ENCODE results near the gene F11R. TPM values are rescaled to one million over a fixed set of nuclear protein-coding genes. Genes with fewer than 3 reads are reported as not detected.

The F11R gene
- total and polyA plus RNA-seq, 2 donors (not counting 1 experiment from before 2014, with no cell fraction given): 16.4 to 17.3 TPM

DNA sequence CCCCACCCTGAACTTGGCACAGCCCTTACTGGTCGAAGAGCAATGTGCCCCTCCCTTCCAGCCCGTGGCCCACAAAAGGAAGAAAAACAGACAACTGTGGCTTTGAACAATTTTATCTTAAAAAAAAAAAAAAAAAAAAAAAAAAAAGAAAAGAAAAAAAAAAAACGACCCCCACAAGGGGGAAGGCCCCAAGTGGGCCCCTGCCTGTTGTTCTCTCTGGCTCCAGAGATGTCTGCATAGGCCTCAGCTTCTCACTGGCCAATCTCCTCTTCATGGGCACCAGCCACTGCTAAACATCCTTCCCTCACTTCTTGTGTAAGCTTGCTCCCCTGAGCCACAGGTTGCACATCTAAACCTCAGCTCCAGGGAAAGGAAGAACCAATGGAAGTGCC is 18.2 kb upstream of the F11R start:
- ATAC-seq (ENCODE audit: low read depth): no peak
- DNase-seq: no peak
- peak overlapping the region; percentile 73 for H2AFZ ChIP-seq (ENCODE audit: insufficient read depth, low read depth, low read length, poor library complexity, severe bottlenecking)
- peaks cover 2 to 43% of the 10 kb centered on the region in 2 experiments for H3K36me3 ChIP-seq (replicated peaks in 1 of 2; ENCODE audit: control extremely low read depth in 1 of 2, control insufficient read depth in 1 of 2, extremely low read depth in 1 of 2, insufficient read depth in 2 of 2, low read length in 1 of 2)
- Mint-ChIP-seq H3K4me3 (peak overlapping the region; percentile 93), H3K4me1 (peaks cover 58% of the 10 kb centered on the region), H3K9me3 (ENCODE audit: insufficient read depth) (no peaks in the 10 kb centered on the region), H3K27ac (peak overlapping the region; percentile 97), H3K27me3 (no peaks in the 10 kb centered on the region)
- WGBS (ENCODE audit: insufficient coverage): 0% methylated on average over 1 of the region's 3 CpGs
- POLR2A ChIA-PET: interaction anchor here (1.3 to 2.2 kb wide), 5 partner anchors 14 to 78 kb away, joined by 5 to 9 read pairs (median 8); partner anchors contain the start of genes ARHGAP30, F11R, NIT1 and PFDN2
- H3K27ac ChIP-seq (ENCODE audit: low read length in 2 of 2): peak overlapping the region; percentile 81 to 94
- H3K79me2 ChIP-seq (ENCODE audit: control insufficient read depth, insufficient read depth, low read length): peaks cover 64% of the 10 kb centered on the region
- peak overlapping the region; percentile 84 for H3K4me2 ChIP-seq (replicated peaks; ENCODE audit: low read depth, low read length, poor library complexity, severe bottlenecking)
- intact Hi-C loops (cut with micrococcal nuclease): loop anchor here (2.0 kb wide), 1 partner anchor 18 kb away; the partner anchor contains the start of gene F11R
- H3K9ac ChIP-seq (ENCODE audit: low read length): peak overlapping the region; percentile 81
- peaks cover 50 to 77% of the 10 kb centered on the region in 2 donors for H3K4me1 ChIP-seq (ENCODE audit: control insufficient read depth in 2 of 2, insufficient read depth in 2 of 2, low read length in 2 of 2)
- TF ChIP-seq, protein P1, sequence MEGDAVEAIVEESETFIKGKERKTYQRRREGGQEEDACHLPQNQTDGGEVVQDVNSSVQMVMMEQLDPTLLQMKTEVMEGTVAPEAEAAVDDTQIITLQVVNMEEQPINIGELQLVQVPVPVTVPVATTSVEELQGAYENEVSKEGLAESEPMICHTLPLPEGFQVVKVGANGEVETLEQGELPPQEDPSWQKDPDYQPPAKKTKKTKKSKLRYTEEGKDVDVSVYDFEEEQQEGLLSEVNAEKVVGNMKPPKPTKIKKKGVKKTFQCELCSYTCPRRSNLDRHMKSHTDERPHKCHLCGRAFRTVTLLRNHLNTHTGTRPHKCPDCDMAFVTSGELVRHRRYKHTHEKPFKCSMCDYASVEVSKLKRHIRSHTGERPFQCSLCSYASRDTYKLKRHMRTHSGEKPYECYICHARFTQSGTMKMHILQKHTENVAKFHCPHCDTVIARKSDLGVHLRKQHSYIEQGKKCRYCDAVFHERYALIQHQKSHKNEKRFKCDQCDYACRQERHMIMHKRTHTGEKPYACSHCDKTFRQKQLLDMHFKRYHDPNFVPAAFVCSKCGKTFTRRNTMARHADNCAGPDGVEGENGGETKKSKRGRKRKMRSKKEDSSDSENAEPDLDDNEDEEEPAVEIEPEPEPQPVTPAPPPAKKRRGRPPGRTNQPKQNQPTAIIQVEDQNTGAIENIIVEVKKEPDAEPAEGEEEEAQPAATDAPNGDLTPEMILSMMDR (IDR thresholded peaks at IDR 0.05): no peak
- TF ChIP-seq EZH2 (IDR thresholded peaks at IDR 0.05; ENCODE audit: borderline replicate concordance, insufficient read depth, low read depth, low read length, poor library complexity, severe bottlenecking): no peak
- peak overlapping the region in 4 of 5 experiments; percentile 92 to 98 (median 94) for H3K4me3 ChIP-seq (ENCODE audit: control extremely low read depth in 1 of 5, extremely low read depth in 1 of 5, insufficient read depth in 1 of 5, low read depth in 2 of 5, low read length in 4 of 5)
- H4K20me1 ChIP-seq (ENCODE audit: control insufficient read depth, insufficient read depth, low read length, poor library complexity, severe bottlenecking): peaks cover 7% of the 10 kb centered on the region
- H3K27me3 ChIP-seq (replicated peaks in 1 of 4; ENCODE audit: control extremely low read depth in 1 of 4, control insufficient read depth in 3 of 4, insufficient read depth in 4 of 4, low read length in 3 of 4): no peaks in the 10 kb centered on the region
- CTCF ChIA-PET: interaction anchor here (0.7 to 5.9 kb wide), 8 partner anchors 8 to 195 kb away, joined by 3 to 55 read pairs (median 6); partner anchors contain the start of genes ARHGAP30 and KLHDC9
- H3K9me3 ChIP-seq (ENCODE audit: control extremely low read depth in 1 of 3, control insufficient read depth in 2 of 3, insufficient read depth in 1 of 3, low read length in 2 of 3): no peaks in the 10 kb centered on the region

DNA sequence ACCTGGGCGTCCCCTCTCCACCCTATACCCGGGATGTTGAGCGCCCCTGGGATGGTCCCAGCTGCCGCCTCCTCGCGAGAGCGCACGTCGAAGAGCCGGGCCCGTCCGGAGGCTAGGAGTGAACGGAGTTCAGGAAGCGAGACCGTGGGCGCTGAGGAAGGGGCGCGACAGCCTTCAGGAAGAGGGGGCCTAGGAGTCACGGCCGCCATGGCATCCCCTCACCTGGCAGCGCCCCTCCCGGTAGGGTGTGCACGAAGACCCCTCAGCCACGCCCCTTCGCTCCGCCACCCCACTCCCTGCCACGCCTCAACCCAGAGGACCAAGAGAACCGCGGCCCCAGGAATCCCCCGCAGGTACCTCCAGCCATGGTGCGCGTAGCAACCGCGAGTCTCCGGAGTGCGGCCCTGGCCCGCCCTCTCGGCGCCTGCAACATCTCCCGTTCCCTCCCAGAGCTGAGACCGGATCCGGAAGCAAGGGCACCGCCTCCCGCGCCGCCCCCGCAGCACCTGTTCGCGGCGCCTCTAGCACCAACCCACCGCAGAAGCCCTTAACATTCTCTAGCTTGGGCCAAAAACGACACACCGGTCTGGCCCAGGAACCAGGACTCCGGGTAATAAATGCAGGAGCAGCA is 17.7 kb upstream of the F11R start, which contains the start of gene TSTD1:
TSS of gene TSTD1 (minus strand) at position 442 of the 631 bp plus-strand sequence. CDS start at position 367, 75 bp downstream.
- POLR2A ChIA-PET: interaction anchor here (0.6 to 2.2 kb wide), 8 partner anchors 8 to 79 kb away, joined by 3 to 9 read pairs (median 6); partner anchors contain the start of genes ARHGAP30, F11R, NIT1 and PFDN2
- Histone ChIP-seq H3K9me3 (ENCODE audit: control extremely low read depth in 1 of 3, control insufficient read depth in 2 of 3, insufficient read depth in 1 of 3, low read length in 2 of 3) (no peaks in the 10 kb centered on the region), H3K4me1 (ENCODE audit: control insufficient read depth in 2 of 2, insufficient read depth in 2 of 2, low read length in 2 of 2) (peaks cover 50 to 75% of the 10 kb centered on the region in 2 donors), H3K27me3 (replicated peaks in 1 of 4; ENCODE audit: control extremely low read depth in 1 of 4, control insufficient read depth in 3 of 4, insufficient read depth in 4 of 4, low read length in 3 of 4) (no peaks in the 10 kb centered on the region), H2AFZ (ENCODE audit: insufficient read depth, low read depth, low read length, poor library complexity, severe bottlenecking) (peak within 1 kb of the TSS; percentile 73), H3K79me2 (ENCODE audit: control insufficient read depth, insufficient read depth, low read length) (peaks cover 63% of the 10 kb centered on the region), H3K36me3 (replicated peaks in 1 of 2; ENCODE audit: control extremely low read depth in 1 of 2, control insufficient read depth in 1 of 2, extremely low read depth in 1 of 2, insufficient read depth in 2 of 2, low read length in 1 of 2) (peaks cover 2 to 43% of the 10 kb centered on the region in 2 experiments), H3K4me2 (replicated peaks; ENCODE audit: low read depth, low read length, poor library complexity, severe bottlenecking) (peak within 1 kb of the TSS; percentile 84), H4K20me1 (ENCODE audit: control insufficient read depth, insufficient read depth, low read length, poor library complexity, severe bottlenecking) (peaks cover 7% of the 10 kb centered on the region), H3K27ac (ENCODE audit: low read length in 2 of 2) (peak within 1 kb of the TSS; percentile 81 to 94), H3K9ac (ENCODE audit: low read length) (peak within 1 kb of the TSS; percentile 81), H3K4me3 (ENCODE audit: control extremely low read depth in 1 of 5, extremely low read depth in 1 of 5, insufficient read depth in 1 of 5, low read depth in 2 of 5, low read length in 4 of 5) (peak within 1 kb of the TSS; percentile 56 to 98 (median 94))
- TF ChIP-seq, protein P1 (IDR thresholded peaks at IDR 0.05): no peak
- no peak for TF ChIP-seq EZH2 (IDR thresholded peaks at IDR 0.05; ENCODE audit: borderline replicate concordance, insufficient read depth, low read depth, low read length, poor library complexity, severe bottlenecking)
- CTCF ChIA-PET: interaction anchor here (0.9 to 5.9 kb wide), 9 partner anchors 8 to 100 kb away, joined by 3 to 55 read pairs (median 7); partner anchors contain the start of genes ARHGAP30, F11R and KLHDC9
- intact Hi-C loops (cut with micrococcal nuclease): loop anchor here (1.0 to 2.0 kb wide), 2 partner anchors 8 to 18 kb away; partner anchors contain the start of gene F11R
- Mint-ChIP-seq H3K4me1 (peaks cover 55% of the 10 kb centered on the region), H3K9me3 (ENCODE audit: insufficient read depth) (no peaks in the 10 kb centered on the region), H3K27me3 (no peaks in the 10 kb centered on the region), H3K27ac (peak within 1 kb of the TSS; percentile 97), H3K4me3 (peak within 1 kb of the TSS; percentile 93)
- ATAC-seq (ENCODE audit: low read depth): peak; percentile 88
- under 1% methylated on average over 53 of the region's 54 CpGs for WGBS (ENCODE audit: insufficient coverage)
- DNase-seq: peak; percentile 94
